Fibroblast of lung (primary cell): ENCODE measurements around the gene HNRNPU.

ENCODE experiments used
- EZH2 ChIP-seq: IDR thresholded peaks from 2 replicates; pipeline ENCODE4 v1.5.1; 2012; ENCODE audit warnings: low read length, control low read depth, mild to moderate bottlenecking; ENCODE audit errors: missing control alignments
- TF ChIP-seq, protein P1 (sequence below), 2 donors: IDR thresholded peaks in 1 of 2; conservative IDR thresholded peaks in 1 of 2; 1 replicate in 1 of 2; 2 replicates in 1 of 2; pipeline ENCODE4 v1.5.1; 2011 to 2012; ENCODE audit warnings: low read length in 2 of 2, control low read depth in 1 of 2, inconsistent platforms in 1 of 2, low read depth in 1 of 2, mild to moderate bottlenecking in 1 of 2

DNA sequence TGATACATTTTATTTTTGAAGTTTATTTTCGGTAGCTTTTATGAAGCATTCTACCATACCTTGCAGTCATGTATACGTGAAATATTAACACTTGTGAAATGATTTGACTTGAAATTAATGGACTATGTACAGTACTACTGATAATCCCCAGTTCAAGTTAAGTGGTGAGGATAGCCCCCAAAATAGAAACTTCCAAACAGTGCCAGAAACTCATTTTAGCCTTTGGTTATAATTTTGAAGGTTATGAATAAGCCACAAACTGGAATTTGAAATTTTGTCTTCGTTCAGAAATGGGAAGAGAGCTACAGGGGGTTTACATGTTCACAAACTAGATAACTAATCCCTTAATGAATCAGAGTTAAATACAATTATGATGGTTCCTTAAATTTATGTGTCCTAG is 1.5 kb upstream of the HNRNPU start:
- TF ChIP-seq, protein P1, sequence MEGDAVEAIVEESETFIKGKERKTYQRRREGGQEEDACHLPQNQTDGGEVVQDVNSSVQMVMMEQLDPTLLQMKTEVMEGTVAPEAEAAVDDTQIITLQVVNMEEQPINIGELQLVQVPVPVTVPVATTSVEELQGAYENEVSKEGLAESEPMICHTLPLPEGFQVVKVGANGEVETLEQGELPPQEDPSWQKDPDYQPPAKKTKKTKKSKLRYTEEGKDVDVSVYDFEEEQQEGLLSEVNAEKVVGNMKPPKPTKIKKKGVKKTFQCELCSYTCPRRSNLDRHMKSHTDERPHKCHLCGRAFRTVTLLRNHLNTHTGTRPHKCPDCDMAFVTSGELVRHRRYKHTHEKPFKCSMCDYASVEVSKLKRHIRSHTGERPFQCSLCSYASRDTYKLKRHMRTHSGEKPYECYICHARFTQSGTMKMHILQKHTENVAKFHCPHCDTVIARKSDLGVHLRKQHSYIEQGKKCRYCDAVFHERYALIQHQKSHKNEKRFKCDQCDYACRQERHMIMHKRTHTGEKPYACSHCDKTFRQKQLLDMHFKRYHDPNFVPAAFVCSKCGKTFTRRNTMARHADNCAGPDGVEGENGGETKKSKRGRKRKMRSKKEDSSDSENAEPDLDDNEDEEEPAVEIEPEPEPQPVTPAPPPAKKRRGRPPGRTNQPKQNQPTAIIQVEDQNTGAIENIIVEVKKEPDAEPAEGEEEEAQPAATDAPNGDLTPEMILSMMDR (conservative IDR thresholded peaks at IDR 0.05 in 1 of 2, IDR thresholded peaks at IDR 0.05 in 1 of 2; ENCODE audit: low read depth in 1 of 2, low read length in 2 of 2): no peak
- no peak for TF ChIP-seq EZH2
